DOHH2 (cell line): ENCODE results near the gene SYT14.
"Not testable (repeated sequence)": the region's sequence is repeated elsewhere in the genome, so short reads cannot be mapped to it uniquely, and the experiment has no call there.

Experiments used
- H3F3A ChIP-seq: fragments of 200-600 bp; sonication (generic), shearing (Covaris generic); 2 replicates; pipeline ENCODE4 v1.6.0; 2016; ENCODE audit warnings: antibody characterized with exemption, mild to moderate bottlenecking; ENCODE audit not compliant: control insufficient read depth, insufficient read depth
- H3K27ac ChIP-seq: fragments of 200-600 bp; sonication (generic); 2 replicates; pipeline ENCODE4 v1.5.1; 2014; ENCODE audit warnings: low read depth, mild to moderate bottlenecking, low read length, moderate library complexity
- H3K27me3 ChIP-seq: fragments of 200-600 bp; sonication (generic); 2 replicates; pipeline ENCODE4 v1.6.1; 2014; ENCODE audit warnings: mild to moderate bottlenecking, low read length, mixed read lengths; ENCODE audit not compliant: control insufficient read depth
- H3K36me3 ChIP-seq: fragments of 200-600 bp; sonication (generic); 2 replicates; pipeline ENCODE4 v1.6.1; 2014; ENCODE audit warnings: mild to moderate bottlenecking, low read length, moderate library complexity, mixed read lengths; ENCODE audit not compliant: control insufficient read depth
- H3K4me1 ChIP-seq: fragments of 200-600 bp; sonication (generic); 2 replicates; pipeline ENCODE4 v1.6.1; 2014; ENCODE audit warnings: mild to moderate bottlenecking, low read length, mixed read lengths; ENCODE audit not compliant: control insufficient read depth
- H3K4me2 ChIP-seq: fragments of 200-600 bp; sonication (generic); 2 replicates; pipeline ENCODE4 v1.6.0; 2014; ENCODE audit warnings: mild to moderate bottlenecking, low read length, moderate library complexity
- H3K4me3 ChIP-seq: fragments of 200-600 bp; sonication (generic); 2 replicates; pipeline ENCODE4 v1.5.1; 2014; ENCODE audit warnings: mild to moderate bottlenecking, low read length, mixed read lengths
- H3K79me2 ChIP-seq: fragments of 200-600 bp; sonication (generic); 2 replicates; pipeline ENCODE4 v1.6.1; 2014; ENCODE audit warnings: mild to moderate bottlenecking, low read length, mixed read lengths; ENCODE audit not compliant: control insufficient read depth
- H3K9me2 ChIP-seq: fragments of 200-600 bp; sonication (generic); replicated peaks from 2 replicates; pipeline ENCODE4 v1.6.1; 2014; ENCODE audit warnings: mild to moderate bottlenecking, low read length, mixed read lengths; ENCODE audit not compliant: control insufficient read depth
- H3K9me3 ChIP-seq: fragments of 200-600 bp; sonication (generic); 2 replicates; pipeline ENCODE4 v1.6.1; 2014; ENCODE audit warnings: antibody characterized with exemption, low read length, mixed read lengths; ENCODE audit not compliant: control insufficient read depth, insufficient read depth
- H4K20me1 ChIP-seq: fragments of 200-600 bp; sonication (generic); 2 replicates; pipeline ENCODE4 v1.6.0; 2014; ENCODE audit warnings: low read depth, mild to moderate bottlenecking, antibody characterized with exemption, low read length, moderate library complexity; ENCODE audit not compliant: control insufficient read depth, insufficient read depth
- EZH2phosphoT487 ChIP-seq: fragments of 200-600 bp; sonication (generic); IDR thresholded peaks from 2 replicates; pipeline ENCODE4 v1.6.1; 2017; ENCODE audit warnings: borderline replicate concordance, mild to moderate bottlenecking, antibody characterized with exemption, low read length, moderate library complexity, mixed read lengths
- TF ChIP-seq, protein P1 (sequence below): fragments of 200-600 bp; sonication (generic); IDR thresholded peaks from one replicate; pipeline ENCODE4 v1.5.1; 2014; ENCODE audit warnings: antibody characterized with exemption, mild to moderate bottlenecking, low read depth, low read length; ENCODE audit not compliant: poor library complexity, severe bottlenecking

SYT14 gene

DNA sequence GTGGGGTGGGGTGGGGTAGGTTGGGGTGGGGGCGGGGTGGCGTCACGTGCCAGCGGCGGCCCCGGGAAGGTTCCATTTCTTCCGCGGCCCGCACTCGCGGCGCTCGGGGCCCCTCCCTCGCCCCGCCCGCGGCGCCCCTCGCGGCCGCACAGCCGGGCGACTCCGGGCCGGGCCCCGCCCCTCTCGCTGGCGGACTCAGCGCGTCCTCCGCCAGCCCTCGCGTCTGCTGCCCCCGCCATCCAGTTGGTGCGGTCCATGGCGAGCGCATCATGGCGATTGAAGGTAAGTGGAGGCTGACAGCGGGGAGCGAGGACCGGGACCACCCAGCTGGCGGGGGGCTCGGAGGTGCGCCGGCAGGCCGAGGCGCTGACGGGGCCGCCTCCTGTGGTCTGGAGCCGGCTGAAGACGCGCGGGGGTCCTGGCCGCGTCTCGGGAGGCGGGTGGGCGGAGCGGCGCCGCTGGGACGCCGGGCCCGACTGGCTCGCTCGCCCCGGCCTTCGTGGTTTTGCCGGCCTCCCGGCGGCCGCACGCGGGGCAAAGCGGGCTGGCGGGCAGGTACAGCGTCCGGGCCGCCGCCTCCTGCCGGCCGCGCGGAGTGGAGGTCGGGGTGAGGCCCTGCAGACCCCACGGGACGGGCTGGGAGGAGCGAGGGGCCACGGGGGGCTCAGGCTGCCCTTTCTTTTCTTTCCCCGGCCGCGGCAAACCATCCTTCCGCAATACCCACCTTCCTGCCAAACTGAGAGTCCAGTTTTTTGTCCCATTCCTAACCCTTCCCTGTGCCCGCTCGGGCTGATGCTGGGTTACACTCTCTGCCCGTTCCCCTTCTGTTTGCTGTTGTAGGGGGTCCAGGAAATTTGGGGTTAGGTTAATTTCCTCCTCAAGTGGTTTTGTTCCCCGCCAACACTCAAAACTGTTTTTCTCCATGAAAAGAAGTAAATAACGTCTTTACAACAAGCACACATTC, at the start of gene SYT14:
TSS of gene SYT14 (plus strand) at position 222 of the 964 bp plus-strand sequence. CDS start at position 270, 48 bp downstream.
- no peaks in the 10 kb centered on the region for H3K9me2 ChIP-seq

DNA sequence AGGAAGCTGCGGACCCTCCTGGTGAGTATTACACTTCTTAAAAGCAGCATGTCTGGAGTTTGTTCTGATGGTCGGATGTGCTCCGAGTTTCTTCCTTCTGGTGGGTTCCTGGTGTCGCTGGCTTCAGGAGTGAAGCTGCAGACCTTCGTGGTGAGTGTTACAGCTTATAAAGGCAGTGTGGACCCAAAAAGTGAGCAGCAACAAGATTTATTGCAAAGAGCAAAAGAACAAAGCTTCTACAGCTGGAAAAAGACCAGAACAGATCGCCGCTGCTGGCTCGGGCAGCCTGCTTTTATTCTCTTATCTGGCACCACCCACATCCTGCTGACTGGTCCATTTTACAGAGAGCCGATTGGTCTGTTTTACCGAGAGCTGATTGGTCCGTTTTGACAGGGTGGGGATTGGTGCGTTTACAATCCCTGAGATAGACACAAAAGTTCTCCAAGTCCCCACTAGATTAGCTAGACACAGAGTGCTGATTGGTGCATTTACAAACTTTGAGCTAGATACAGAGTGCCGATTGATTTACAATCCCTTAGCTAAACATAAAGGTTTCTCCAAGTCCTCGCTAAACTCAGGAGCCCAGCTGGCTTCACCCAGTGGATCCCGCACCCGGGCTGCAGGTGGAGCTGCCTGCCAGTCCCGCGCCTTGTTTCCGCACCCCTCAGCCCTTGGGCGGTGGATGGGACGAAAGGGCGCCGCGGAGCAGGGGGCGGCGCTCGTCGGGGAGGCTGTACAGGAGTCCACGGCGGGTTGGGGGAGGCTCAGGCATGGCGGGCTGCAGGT, 49.5 kb upstream of the SYT14 start:
- not testable (repeated sequence) for H3K36me3 ChIP-seq, H3K27ac ChIP-seq, H3F3A ChIP-seq, H3K9me2 ChIP-seq, H3K27me3 ChIP-seq, H3K4me1 ChIP-seq, H3K4me3 ChIP-seq, H3K9me3 ChIP-seq, H3K4me2 ChIP-seq, H4K20me1 ChIP-seq, H3K79me2 ChIP-seq

More for the DNA sequence above, at the start of gene SYT14:
- H3F3A ChIP-seq = no peaks in the 10 kb centered on the region
- no peak within 1 kb of the TSS for H3K4me3 ChIP-seq
- no peaks in the 10 kb centered on the region for H3K36me3 ChIP-seq
- TF ChIP-seq, protein P1, sequence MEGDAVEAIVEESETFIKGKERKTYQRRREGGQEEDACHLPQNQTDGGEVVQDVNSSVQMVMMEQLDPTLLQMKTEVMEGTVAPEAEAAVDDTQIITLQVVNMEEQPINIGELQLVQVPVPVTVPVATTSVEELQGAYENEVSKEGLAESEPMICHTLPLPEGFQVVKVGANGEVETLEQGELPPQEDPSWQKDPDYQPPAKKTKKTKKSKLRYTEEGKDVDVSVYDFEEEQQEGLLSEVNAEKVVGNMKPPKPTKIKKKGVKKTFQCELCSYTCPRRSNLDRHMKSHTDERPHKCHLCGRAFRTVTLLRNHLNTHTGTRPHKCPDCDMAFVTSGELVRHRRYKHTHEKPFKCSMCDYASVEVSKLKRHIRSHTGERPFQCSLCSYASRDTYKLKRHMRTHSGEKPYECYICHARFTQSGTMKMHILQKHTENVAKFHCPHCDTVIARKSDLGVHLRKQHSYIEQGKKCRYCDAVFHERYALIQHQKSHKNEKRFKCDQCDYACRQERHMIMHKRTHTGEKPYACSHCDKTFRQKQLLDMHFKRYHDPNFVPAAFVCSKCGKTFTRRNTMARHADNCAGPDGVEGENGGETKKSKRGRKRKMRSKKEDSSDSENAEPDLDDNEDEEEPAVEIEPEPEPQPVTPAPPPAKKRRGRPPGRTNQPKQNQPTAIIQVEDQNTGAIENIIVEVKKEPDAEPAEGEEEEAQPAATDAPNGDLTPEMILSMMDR = no peak
- TF ChIP-seq EZH2phosphoT487 = no peak
- no peaks in the 10 kb centered on the region for H4K20me1 ChIP-seq
- H3K9me3 ChIP-seq = no peaks in the 10 kb centered on the region
- H3K27me3 ChIP-seq = no peaks in the 10 kb centered on the region
- H3K4me1 ChIP-seq = no peaks in the 10 kb centered on the region
- no peak within 1 kb of the TSS for H3K27ac ChIP-seq
- H3K79me2 ChIP-seq = no peaks in the 10 kb centered on the region
- H3K4me2 ChIP-seq = no peak within 1 kb of the TSS

DNA sequence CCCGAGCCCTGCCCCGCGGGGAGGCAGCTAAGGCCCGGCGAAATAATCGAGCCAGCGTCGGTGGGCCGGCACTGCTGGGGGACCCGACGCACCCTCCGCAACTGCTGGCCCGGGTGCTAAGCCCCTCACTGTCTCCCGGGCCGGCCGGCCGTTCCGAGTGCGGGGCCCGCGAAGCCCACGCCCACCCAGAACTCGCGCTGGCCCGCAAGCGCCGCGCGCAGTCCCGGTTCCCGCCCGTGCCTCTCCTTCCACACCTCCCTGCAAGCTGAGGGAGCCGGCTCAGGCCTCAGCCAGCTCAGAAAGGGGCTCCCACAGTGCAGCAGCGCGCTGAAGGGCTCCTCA, 49.0 kb upstream of the SYT14 start:
- no peak overlapping the region for H3K27ac ChIP-seq
- no peaks in the 10 kb centered on the region for H3K27me3 ChIP-seq
- no peak overlapping the region for H3K4me2 ChIP-seq
- no peaks in the 10 kb centered on the region for H3F3A ChIP-seq
- no peaks in the 10 kb centered on the region for H3K9me2 ChIP-seq
- TF ChIP-seq, protein P1 = no peak
- TF ChIP-seq EZH2phosphoT487 = no peak
- H3K79me2 ChIP-seq = no peaks in the 10 kb centered on the region
- no peaks in the 10 kb centered on the region for H3K4me1 ChIP-seq
- H3K36me3 ChIP-seq = no peaks in the 10 kb centered on the region
- H4K20me1 ChIP-seq = no peaks in the 10 kb centered on the region
- H3K9me3 ChIP-seq = no peaks in the 10 kb centered on the region
- no peak overlapping the region for H3K4me3 ChIP-seq
